ENCODE data around the gene GBE1. TPM values are rescaled to one million over a fixed set of nuclear protein-coding genes. Genes with fewer than 3 reads are reported as not detected.

Gene GBE1
- total and polyA plus RNA-seq, 10 of the 15 experiments (the other 5 are each of a cell fraction or from before 2014, with no cell fraction given), result 21.4 to 62.2 (median 41.5) TPM

GRCh38 chr3:81572201-81572756, 189.2 kb downstream of the GBE1 start:
- intact Hi-C loops (cut with micrococcal nuclease; ENCODE audit: unreplicated experiment), result no loop called here
- CTCF ChIA-PET, result interaction anchor here (0.9 to 1.4 kb wide), 2 partner anchors 11 to 82 kb away, joined by 3 read pairs; no protein-coding TSS in a partner anchor

More at GRCh38 chr3:81572201-81572756, 189.2 kb downstream of the GBE1 start:
- BruUV-seq (replicated peaks), result no TSS peak
- no peak overlapping the region for H3K4me3 ChIP-seq
- no peak overlapping the region for H3K27ac ChIP-seq (ENCODE audit: control insufficient read depth, insufficient read depth)
- DNase-seq (ENCODE audit: low read depth, low spot score), result no peak
- H3K9me3 ChIP-seq (replicated peaks; ENCODE audit: control insufficient read depth, insufficient read depth, low read length), result no peaks in the 10 kb centered on the region; the same call in 1 of the 3 replicates
- in situ Hi-C loops (cut with MboI), result no loop called here
- no peaks in the 10 kb centered on the region for H3K79me2 ChIP-seq (ENCODE audit: control insufficient read depth, insufficient read depth, low read length)
- no peak overlapping the region for H3K9ac ChIP-seq (ENCODE audit: control insufficient read depth, insufficient read depth, low read length)
- no peaks in the 10 kb centered on the region for H3K27me3 ChIP-seq (replicated peaks in 1 of 2; ENCODE audit: control insufficient read depth in 2 of 2, insufficient read depth in 2 of 2, low read length in 1 of 2)
- no peak overlapping the region for H3K4me2 ChIP-seq (ENCODE audit: control insufficient read depth, insufficient read depth)
- FAIRE-seq, result no peak
- TF ChIP-seq E2F8 (IDR thresholded peaks at IDR 0.05; ENCODE audit: low read depth, partially characterized antibody) (no peak), SUPT20H (IDR thresholded peaks at IDR 0.05; ENCODE audit: borderline replicate concordance, control insufficient read depth, low read depth, low read length) (no peak), MLLT1 (IDR thresholded peaks at IDR 0.05) (no peak), GABPA (IDR thresholded peaks at IDR 0.05; ENCODE audit: low read depth) (no peak), ZSCAN29 (IDR thresholded peaks at IDR 0.05) (no peak), MEF2B (IDR thresholded peaks at IDR 0.05; ENCODE audit: partially characterized antibody, poor library complexity, severe bottlenecking) (no peak), PRDM15 (CRISPR knock-in tag; IDR thresholded peaks at IDR 0.05) (no peak), EZH2 (IDR thresholded peaks at IDR 0.05; ENCODE audit: borderline replicate concordance, control insufficient read depth, low read depth, low read length) (no peak), CREB1 (IDR thresholded peaks at IDR 0.05; ENCODE audit: low read depth) (no peak), NBN (IDR thresholded peaks at IDR 0.05) (no peak), CBX3 (IDR thresholded peaks at IDR 0.05; ENCODE audit: borderline replicate concordance, low read depth) (no peak), HDAC2 (IDR thresholded peaks at IDR 0.05) (no peak), ZZZ3 (IDR thresholded peaks at IDR 0.05; ENCODE audit: control insufficient read depth, insufficient read length, low read depth) (no peak), ZNF274 (IDR thresholded peaks at IDR 0.05; ENCODE audit: insufficient read depth, insufficient read length) (no peak), SREBF2 (IDR thresholded peaks at IDR 0.05; ENCODE audit: low read length) (no peak), HSF1 (IDR thresholded peaks at IDR 0.05; ENCODE audit: low read depth, low read length) (no peak)
- no peaks in the 10 kb centered on the region; a peak in 1 of 4 replicates for H3K36me3 ChIP-seq (ENCODE audit: control insufficient read depth in 2 of 2, insufficient read depth in 2 of 2, low read length in 1 of 2)
- SMC1A ChIA-PET (ENCODE audit: uncharacterized antibody, unreplicated experiment), result no interaction called here
- no peaks in the 10 kb centered on the region for H3K4me1 ChIP-seq (ENCODE audit: control insufficient read depth, insufficient read depth, low read length)
- WGBS (ENCODE audit: insufficient coverage, insufficient replicate concordance, low lambda C conversion rate, missing lambda C conversion rate), result 100% methylated on average over 1 of the region's 1 CpG
- no peak overlapping the region for H2AFZ ChIP-seq (ENCODE audit: control insufficient read depth, low read depth, low read length)
- POLR2A ChIA-PET, result no interaction called here
- H4K20me1 ChIP-seq (ENCODE audit: control insufficient read depth, insufficient read depth), result no peaks in the 10 kb centered on the region
- RAD21 ChIA-PET (ENCODE audit: unreplicated experiment), result no interaction called here
- no peak for ATAC-seq
